ENCODE results near the gene DNAJB6.
"Not testable (repeated sequence)": the region's sequence is repeated elsewhere in the genome, so short reads cannot be mapped to it uniquely, and the experiment has no call there.

DNAJB6 gene

GRCh38 chr7:157320608-157320980 lies 16.2 kb upstream of the DNAJB6 start:
- DNase-seq (ENCODE audit: low read depth): peak; percentile 73
- H3K4me3 ChIP-seq (ENCODE audit: low read depth, low read length): no peak overlapping the region
- TF ChIP-seq CTCF (conservative IDR thresholded peaks at IDR 0.05; ENCODE audit: low read depth, low read length): no peak

- TF ChIP-seq CTCF (conservative IDR thresholded peaks at IDR 0.05; ENCODE audit: low read depth, low read length): no peak
- no peak for DNase-seq (ENCODE audit: low read depth)
- no peak overlapping the region for H3K4me3 ChIP-seq (ENCODE audit: low read depth, low read length)
Measured at GRCh38 chr7:157323401-157323800, 13.4 kb upstream of the DNAJB6 start.

- DNase-seq (ENCODE audit: low read depth): no peak
- TF ChIP-seq CTCF (conservative IDR thresholded peaks at IDR 0.05; ENCODE audit: low read depth, low read length): no peak
- H3K4me3 ChIP-seq (ENCODE audit: low read depth, low read length): no peak overlapping the region
Measured at GRCh38 chr7:157329447-157329846, 7.4 kb upstream of the DNAJB6 start.

- H3K4me3 ChIP-seq (ENCODE audit: low read depth, low read length); DNase-seq (ENCODE audit: low read depth): not testable (repeated sequence)
Measured at GRCh38 chr7:157330567-157330966, 6.2 kb upstream of the DNAJB6 start.

- DNase-seq (ENCODE audit: low read depth); H3K4me3 ChIP-seq (ENCODE audit: low read depth, low read length): not testable (repeated sequence)
Measured at GRCh38 chr7:157331049-157331448, 5.8 kb upstream of the DNAJB6 start.

- H3K4me3 ChIP-seq (ENCODE audit: low read depth, low read length): no peak overlapping the region
- TF ChIP-seq CTCF (conservative IDR thresholded peaks at IDR 0.05; ENCODE audit: low read depth, low read length): no peak
- DNase-seq (ENCODE audit: low read depth): no peak
Measured at GRCh38 chr7:157335236-157335635, 1.6 kb upstream of the DNAJB6 start.

- no peak for DNase-seq (ENCODE audit: low read depth)
- peak overlapping the region; percentile 79 for H3K4me3 ChIP-seq (ENCODE audit: low read depth, low read length)
- no peak for TF ChIP-seq CTCF (conservative IDR thresholded peaks at IDR 0.05; ENCODE audit: low read depth, low read length)
Measured at GRCh38 chr7:157335991-157336382, 817 bp upstream of the DNAJB6 start.

GRCh38 chr7:157337316-157338149 lies 729 bp downstream of the DNAJB6 start:
- DNase-seq (ENCODE audit: low read depth): peak; percentile 65
- no peak for TF ChIP-seq CTCF (conservative IDR thresholded peaks at IDR 0.05; ENCODE audit: low read depth, low read length)
- H3K4me3 ChIP-seq (ENCODE audit: low read depth, low read length): peak overlapping the region; percentile 79

Measured in choroid plexus epithelial cell (primary cell).